ENCODE results near the gene DPYSL3. TPM values are rescaled to one million over a fixed set of nuclear protein-coding genes. Genes with fewer than 3 reads are reported as not detected.

The DPYSL3 gene
- total RNA-seq, 1 experiment from 2014 or later, result 17.2 TPM

- TF ChIP-seq ELF1 (IDR thresholded peaks at IDR 0.05; ENCODE audit: borderline replicate concordance, low read depth) (no peak), FOSL1 (IDR thresholded peaks at IDR 0.05; ENCODE audit: low read depth) (no peak), POLR2AphosphoS5 (IDR thresholded peaks at IDR 0.05; ENCODE audit: low read depth, low read length) (no peak), ATF3 (IDR thresholded peaks at IDR 0.05) (no peak), ZFX (IDR thresholded peaks at IDR 0.05) (no peak), EGR1 (IDR thresholded peaks at IDR 0.05; ENCODE audit: low read depth) (no peak), RAD21 (IDR thresholded peaks at IDR 0.05; ENCODE audit: low read depth) (no peak), SP1 (IDR thresholded peaks at IDR 0.05; ENCODE audit: low read depth) (no peak), SIN3A (IDR thresholded peaks at IDR 0.05; ENCODE audit: low read depth) (no peak), ZNF274 (IDR thresholded peaks at IDR 0.05; ENCODE audit: low read depth, low read length) (no peak), EZH2 (IDR thresholded peaks at IDR 0.05) (no peak)
Measured at GRCh38 chr5:147539053-147539452, 29.2 kb upstream of the DPYSL3 start (continued).

GRCh38 chr5:147538236-147538635, 28.4 kb upstream of the DPYSL3 start:
- ChIA-PET POLR2A (no interaction called here), CTCF (no interaction called here), RAD21 (ENCODE audit: low non-redundant PET in 1 of 2, low total read pairs in 2 of 2, uncharacterized antibody in 2 of 2, unreplicated experiment in 2 of 2) (no interaction called here)
- Histone ChIP-seq H3K27ac (ENCODE audit: low read depth, low read length) (no peak overlapping the region), H3K79me2 (ENCODE audit: insufficient read depth, low read length) (no peaks in the 10 kb centered on the region), H4K20me1 (ENCODE audit: insufficient read depth) (no peaks in the 10 kb centered on the region), H3K9me3 (ENCODE audit: control insufficient read depth in 1 of 2, insufficient read depth in 1 of 2, low read depth in 1 of 2, low read length in 2 of 2) (no peaks in the 10 kb centered on the region), H3K4me3 (replicated peaks in 1 of 2; ENCODE audit: low read depth in 1 of 2, low read length in 2 of 2) (no peak overlapping the region), H3K9me2 (ENCODE audit: insufficient read depth) (no peaks in the 10 kb centered on the region), H2AFZ (ENCODE audit: low read depth, low read length, poor library complexity, severe bottlenecking) (no peak overlapping the region), H3K4me1 (ENCODE audit: control insufficient read depth in 1 of 2, insufficient read depth in 2 of 2, low read length in 2 of 2) (no peaks in the 10 kb centered on the region), H3K4me2 (ENCODE audit: low read length) (no peak overlapping the region), H3K27me3 (ENCODE audit: insufficient read depth, low read length) (peaks cover 12% of the 10 kb centered on the region), H3K9ac (ENCODE audit: low read length) (no peak overlapping the region), H3K36me3 (ENCODE audit: control insufficient read depth in 1 of 2, insufficient read depth in 2 of 2, low read length in 2 of 2) (no peaks in the 10 kb centered on the region)
- no TSS peak for BruUV-seq (replicated peaks)
- no peak for ATAC-seq
- TF ChIP-seq ZFX (IDR thresholded peaks at IDR 0.05), result no peak
- no peak for TF ChIP-seq EGR1 (IDR thresholded peaks at IDR 0.05; ENCODE audit: low read depth)
- TF ChIP-seq REST (IDR thresholded peaks at IDR 0.05; ENCODE audit: low read depth), result no peak
- no peak for TF ChIP-seq ZNF274 (IDR thresholded peaks at IDR 0.05; ENCODE audit: low read depth, low read length)
- no peak for TF ChIP-seq YY1 (IDR thresholded peaks at IDR 0.05; ENCODE audit: extremely low read depth, insufficient replicate concordance, low read depth, low read length)
- no peak for TF ChIP-seq MAX (IDR thresholded peaks at IDR 0.05)
- TF ChIP-seq JUND (IDR thresholded peaks at IDR 0.05), result no peak
- no peak for TF ChIP-seq ELF1 (IDR thresholded peaks at IDR 0.05; ENCODE audit: borderline replicate concordance, low read depth)
- TF ChIP-seq EZH2 (IDR thresholded peaks at IDR 0.05), result no peak
- no peak for TF ChIP-seq CBX3 (IDR thresholded peaks at IDR 0.05; ENCODE audit: low read depth)
- intact Hi-C loops (cut with micrococcal nuclease), result no loop called here
- DNase-seq (ENCODE audit: low read depth, low spot score), result no peak
